Measurements from ENCODE around the gene BICDL1.

BICDL1 gene

DNA sequence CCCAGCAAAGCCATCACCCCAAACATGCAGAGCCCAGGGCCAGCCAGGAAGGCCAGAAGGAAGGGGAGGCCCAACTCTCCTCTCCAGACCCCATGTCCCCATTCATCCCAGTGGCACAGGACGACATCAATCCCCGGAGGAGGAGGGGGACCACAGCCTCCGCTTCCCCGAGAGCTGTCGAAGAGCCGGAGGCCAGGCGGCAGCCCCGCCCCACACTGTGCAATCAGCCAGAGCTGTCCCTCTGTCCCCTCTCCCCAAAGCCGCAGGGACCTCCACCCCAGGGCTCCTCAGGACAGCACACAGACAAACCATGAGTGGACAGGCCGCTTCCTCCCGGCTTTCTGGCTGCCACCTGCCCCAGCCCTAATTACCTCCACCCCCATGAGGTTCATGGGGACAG is 110.7 kb downstream of the BICDL1 start:
- DNase-seq (ENCODE audit: low read depth in 2 of 3, low spot score in 2 of 3) = no peak

GRCh38 chr12:120100630-120101029 is 111.6 kb downstream of the BICDL1 start:
- DNase-seq (ENCODE audit: low read depth in 2 of 3, low spot score in 2 of 3) = no peak

GRCh38 chr12:120101182-120101581 is 112.1 kb downstream of the BICDL1 start:
- DNase-seq (ENCODE audit: low read depth in 2 of 3, low spot score in 2 of 3) = no peak

DNA sequence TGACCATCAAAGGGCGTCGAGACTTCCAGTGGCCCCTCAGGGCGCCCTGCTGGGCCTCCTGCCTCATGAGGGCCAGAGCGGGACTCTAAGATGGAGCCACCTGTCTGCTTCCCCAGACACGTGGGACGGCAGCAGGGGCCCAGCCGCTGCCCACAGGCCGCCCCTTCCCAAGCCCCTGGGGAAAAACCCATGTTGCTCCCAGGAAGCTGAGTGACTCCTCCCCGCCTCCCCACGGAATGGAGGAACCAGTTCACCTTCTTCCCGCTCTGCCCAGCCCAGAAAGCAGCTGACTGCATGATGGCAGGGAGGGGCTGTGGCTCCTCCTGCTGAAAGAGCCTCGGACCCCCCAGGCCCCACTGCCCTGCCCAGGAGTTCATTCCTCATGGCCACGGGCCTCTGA is 112.6 kb downstream of the BICDL1 start:
- no peak for DNase-seq (ENCODE audit: low read depth in 2 of 3, low spot score in 2 of 3)

DNA sequence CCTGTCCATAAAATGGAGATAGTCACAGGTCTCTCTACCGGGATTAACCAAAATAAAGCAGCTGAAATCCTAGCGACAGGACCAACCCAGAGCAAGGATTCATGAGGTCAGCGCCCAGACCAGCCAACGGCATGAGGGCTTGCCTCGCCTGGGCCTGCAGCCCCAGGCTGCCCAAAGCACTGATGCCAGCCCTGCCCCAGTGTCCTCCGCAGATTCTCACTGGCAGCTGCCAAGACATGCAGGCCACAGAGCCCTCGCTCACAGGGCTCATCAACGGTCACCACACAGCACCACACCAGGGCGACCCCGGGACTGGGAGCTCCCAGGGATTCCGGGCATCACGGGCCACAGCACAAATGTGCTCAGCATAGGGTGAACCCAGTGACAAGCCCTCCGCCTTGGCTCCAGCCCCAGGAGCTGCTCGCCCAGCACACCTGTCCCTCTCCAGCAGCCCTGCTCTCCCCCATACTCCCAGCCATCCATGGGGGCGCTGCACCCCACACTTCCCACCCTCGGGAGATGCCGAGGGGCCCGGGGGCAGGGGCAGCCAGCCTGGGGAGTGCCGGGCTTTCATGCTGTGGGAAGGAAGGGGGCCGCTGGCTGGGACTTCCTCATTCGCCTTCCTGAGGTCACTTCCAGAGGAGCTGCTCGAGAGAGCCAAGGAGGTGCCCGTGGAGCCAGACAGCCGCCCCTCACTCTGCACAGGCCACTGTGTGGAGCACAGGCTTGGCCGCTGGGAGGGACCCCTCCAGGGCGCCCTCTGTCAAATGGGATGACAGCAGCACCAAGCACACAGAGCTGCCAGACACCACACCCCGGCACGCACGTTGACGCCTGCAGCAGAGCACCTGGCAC is 113.4 kb downstream of the BICDL1 start:
- DNase-seq (ENCODE audit: low read depth in 2 of 3, low spot score in 2 of 3) = no peak

GRCh38 chr12:120103044-120103338 is 114.0 kb downstream of the BICDL1 start:
- no peak for DNase-seq (ENCODE audit: low read depth in 2 of 3, low spot score in 2 of 3)

DNA sequence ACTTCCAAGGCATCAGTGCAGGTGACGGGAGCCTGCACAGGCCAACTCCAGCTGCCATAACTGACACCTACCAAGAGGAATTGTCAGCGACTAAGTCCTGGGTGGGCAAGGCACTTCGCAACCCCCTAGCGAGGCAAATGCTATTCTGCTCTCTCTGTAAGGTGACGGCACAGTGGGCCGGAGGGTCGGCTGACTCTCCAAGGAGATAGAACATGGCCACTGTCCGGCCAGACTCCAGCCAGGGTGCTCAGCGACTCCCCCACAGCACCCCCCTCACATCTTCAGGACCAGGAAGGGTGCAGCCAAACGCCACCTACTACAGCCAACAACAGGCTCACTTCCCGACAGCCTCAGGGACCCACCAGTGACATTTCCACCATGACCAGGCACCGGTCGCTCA is 114.3 kb downstream of the BICDL1 start:
- DNase-seq (ENCODE audit: low read depth in 2 of 3, low spot score in 2 of 3) = no peak

DNA sequence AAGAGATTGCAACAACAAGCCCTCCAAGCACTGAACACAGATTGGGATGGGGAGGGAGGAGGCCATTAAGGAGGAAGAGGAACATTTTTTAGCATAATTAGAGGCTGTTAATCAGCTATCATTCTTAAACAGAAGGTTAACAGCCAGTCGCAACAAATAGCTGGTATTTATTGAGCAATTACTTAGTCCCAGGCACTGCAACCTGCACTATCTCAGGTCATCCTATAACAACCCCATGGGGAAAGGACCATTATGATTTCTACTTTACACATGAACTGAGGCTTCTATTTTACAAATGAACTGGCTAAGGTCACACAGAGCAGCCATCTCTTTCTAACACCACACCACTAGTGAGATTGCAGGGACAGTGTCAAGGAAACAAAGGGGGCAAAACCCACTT is 117.1 kb downstream of the BICDL1 start:
- DNase-seq (ENCODE audit: low read depth in 2 of 3, low spot score in 2 of 3) = no peak

GRCh38 chr12:120109570-120110267 is 120.7 kb downstream of the BICDL1 start:
- DNase-seq (ENCODE audit: low read depth in 2 of 3, low spot score in 2 of 3) = no peak

- DNase-seq (ENCODE audit: low read depth in 2 of 3, low spot score in 2 of 3) = no peak
These were observed 121.8 kb downstream of the BICDL1 start for GRCh38 chr12:120110550-120111501.

DNA sequence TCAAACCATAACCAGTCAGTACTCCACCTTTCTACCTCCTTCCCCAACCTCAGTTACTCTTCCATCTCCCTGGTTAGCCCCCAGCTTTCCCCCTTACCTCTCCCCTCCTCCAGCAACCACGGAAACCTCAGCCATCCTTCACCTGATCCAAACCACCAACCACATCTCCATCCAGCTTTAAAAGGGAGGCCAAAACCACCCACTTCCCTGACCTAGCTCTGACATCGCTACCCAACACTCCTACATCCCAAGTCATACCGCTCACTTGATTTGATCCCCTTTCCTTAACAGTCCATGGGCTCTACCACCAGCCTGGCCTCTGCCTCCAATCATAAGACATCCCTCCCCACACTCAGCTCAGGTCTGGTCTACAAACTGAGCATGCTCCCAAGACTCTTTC is 126.0 kb downstream of the BICDL1 start:
- DNase-seq (ENCODE audit: low read depth in 2 of 3, low spot score in 2 of 3) = no peak

DNA sequence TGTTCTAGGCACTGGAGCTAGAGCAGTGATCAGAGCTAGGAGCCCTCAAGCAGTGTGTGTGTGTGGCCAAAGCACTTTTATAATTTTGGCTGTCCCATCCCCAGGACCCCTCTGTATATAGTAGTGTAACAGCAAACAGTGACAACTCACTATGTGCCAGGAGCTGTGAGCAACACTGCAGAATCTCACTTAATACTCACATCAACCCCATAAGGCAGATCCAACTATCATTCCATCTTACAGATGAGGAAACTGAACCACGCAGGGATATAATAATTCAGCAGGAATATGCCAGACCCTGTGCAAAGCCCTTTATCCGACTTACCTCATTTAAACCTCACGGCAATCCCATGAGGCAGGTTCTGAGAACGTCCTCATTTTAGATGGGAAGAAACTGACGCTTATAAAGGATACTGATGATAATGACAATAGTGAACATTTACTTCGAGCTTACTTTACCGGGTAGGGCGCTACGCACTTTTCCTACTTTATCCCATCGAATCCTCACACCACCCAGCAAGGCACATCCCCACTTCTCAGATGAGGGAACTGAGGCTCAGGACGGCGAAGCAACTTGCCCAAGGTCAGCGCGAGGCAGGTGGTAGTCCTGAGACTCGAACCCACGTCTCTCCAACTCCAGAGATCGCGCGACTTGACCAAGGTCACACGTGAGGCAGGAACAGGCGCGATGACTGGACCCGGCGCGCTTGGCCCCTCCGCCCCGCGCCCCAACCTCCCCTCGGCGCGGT is 126.8 kb downstream of the BICDL1 start:
- DNase-seq (ENCODE audit: low read depth in 2 of 3, low spot score in 2 of 3) = peak in 1 of 3 experiments; percentile 29

GRCh38 chr12:120116441-120116791 is 127.4 kb downstream of the BICDL1 start, which contains the start of gene RAB35:
Gene RAB35 (minus strand): TSS chr12:120116753. CDS start chr12:120116650, 103 bp downstream.
- DNase-seq (ENCODE audit: low read depth in 2 of 3, low spot score in 2 of 3) = no peak

DNA sequence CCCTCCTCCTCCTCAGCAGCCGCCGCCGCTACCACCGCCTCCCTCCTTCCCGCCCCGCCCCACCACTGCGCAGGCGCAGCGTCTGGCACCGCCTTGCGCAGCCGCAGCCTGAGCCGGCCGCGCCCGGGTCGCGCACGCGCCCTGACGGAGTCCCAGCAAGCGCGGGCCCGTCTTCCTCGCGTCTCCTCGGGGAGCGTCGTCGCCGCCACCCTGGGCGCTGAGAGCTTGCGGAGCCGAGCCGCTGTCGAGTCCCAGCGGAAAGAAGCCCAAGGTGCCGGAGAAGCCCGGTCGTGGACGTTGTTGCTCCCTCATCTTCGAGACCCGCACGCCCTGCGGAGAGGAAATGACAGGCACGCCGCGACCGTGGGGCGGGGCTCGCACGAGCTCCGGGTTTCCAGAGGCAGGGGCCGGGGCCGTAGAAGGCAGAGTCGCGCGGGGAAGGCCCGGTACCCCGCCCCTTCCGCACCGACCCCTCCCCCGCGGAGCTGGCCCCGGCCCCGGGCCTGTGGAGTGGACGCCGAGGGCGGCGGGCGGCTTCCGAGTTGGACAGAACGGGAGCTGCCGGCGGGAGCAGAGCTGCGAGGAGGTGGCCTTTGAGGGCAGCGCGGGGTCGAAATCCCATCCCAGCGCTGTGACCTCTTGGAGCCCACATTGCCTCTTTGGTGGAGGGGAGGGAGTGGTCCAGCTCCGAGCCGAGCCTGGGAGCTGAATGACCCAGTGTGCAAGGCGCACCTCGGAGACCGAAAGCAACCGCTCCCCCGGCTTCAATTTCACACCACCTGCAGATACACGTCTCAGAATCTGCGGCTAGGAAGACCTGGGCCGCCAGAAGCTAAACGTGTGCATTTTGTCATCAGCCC is 128.0 kb downstream of the BICDL1 start:
- DNase-seq (ENCODE audit: low read depth in 2 of 3, low spot score in 2 of 3) = peak; percentile 92 to 98 (median 94)

GRCh38 chr12:120117961-120118320 is 128.9 kb downstream of the BICDL1 start:
- no peak for DNase-seq (ENCODE audit: low read depth in 2 of 3, low spot score in 2 of 3)

GRCh38 chr12:120118321-120119061 is 129.5 kb downstream of the BICDL1 start:
- DNase-seq (ENCODE audit: low read depth in 2 of 3, low spot score in 2 of 3) = no peak

- DNase-seq (ENCODE audit: low read depth in 2 of 3, low spot score in 2 of 3) = no peak
These were observed 130.4 kb downstream of the BICDL1 start for GRCh38 chr12:120119271-120119973.

DNA sequence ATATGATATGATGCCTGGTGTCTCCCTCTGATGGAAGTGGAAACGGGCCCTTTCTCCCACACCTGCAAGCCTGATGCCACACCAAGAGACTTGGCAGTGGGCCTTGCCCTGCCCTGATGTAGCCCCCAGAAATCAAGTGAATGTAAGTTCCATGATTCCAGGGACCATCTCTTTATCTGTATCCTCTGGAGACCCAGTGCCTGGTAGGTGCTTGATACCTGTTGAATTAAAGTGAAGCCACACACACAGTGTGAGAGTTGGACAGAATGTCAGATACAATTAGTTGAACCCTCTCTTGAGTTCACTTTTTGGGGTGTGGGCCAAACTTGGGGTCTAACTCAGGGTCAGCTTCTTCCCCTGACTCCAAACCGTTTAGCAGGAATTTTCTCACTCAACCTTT is 132.3 kb downstream of the BICDL1 start:
- DNase-seq (ENCODE audit: low read depth in 2 of 3, low spot score in 2 of 3) = no peak
